K562 (cell line): ENCODE data around the gene LRRC15. TPM values are rescaled to one million over a fixed set of nuclear protein-coding genes. Genes with fewer than 3 reads are reported as not detected.
A peak's percentile ranks its signal among the peaks of the same experiment; 100 is the strongest.

Experiments
- ADNP ChIP-seq: fragments of 200-800 bp; sonication (Bioruptor generic); IDR thresholded peaks from 2 replicates; pipeline ENCODE4 v1.6.1; 2016; ENCODE audit warnings: missing genetic modification characterization, missing compliant biosample characterization
- ARID1B ChIP-seq: fragments of 450-650 bp; IDR thresholded peaks from 2 replicates; pipeline ENCODE4 v1.6.1; 2016; ENCODE audit warnings: antibody characterized with exemption, mild to moderate bottlenecking, inconsistent platforms
- BRCA1 ChIP-seq, 2 experiments: fragments of 450-650 bp in 1 of 2; sonication (generic) in 1 of 2; formaldehyde crosslinking in 1 of 2; IDR thresholded peaks; 2 replicates each; pipeline versions ENCODE4 v1.5.0 to v1.6.1; 2017 to 2020; ENCODE audit warnings: mild to moderate bottlenecking in 1 of 2, missing genetic modification reagents in 1 of 2
- DACH1 ChIP-seq: fragments of 450-650 bp; IDR thresholded peaks from 2 replicates; pipeline ENCODE4 v1.6.1; 2018; ENCODE audit not compliant: partially characterized antibody
- DPF2 ChIP-seq: fragments of 450-650 bp; IDR thresholded peaks from 2 replicates; pipeline ENCODE4 v1.6.1; 2016
- HDAC8 ChIP-seq: fragments of 450-650 bp; IDR thresholded peaks from 2 replicates; pipeline ENCODE4 v1.6.1; 2016; ENCODE audit warnings: mild to moderate bottlenecking, missing genetic modification characterization, moderate library complexity, missing compliant biosample characterization
- HDGF ChIP-seq: fragments of 450-650 bp; IDR thresholded peaks from 2 replicates; pipeline ENCODE4 v1.6.1; 2016
- HNRNPH1 ChIP-seq: fragments of 200-400 bp; formaldehyde crosslinking; optimal IDR thresholded peaks from 2 replicates; pipeline ENCODE3; 2017; ENCODE audit warnings: low read depth, mild to moderate bottlenecking, low read length, moderate library complexity
- HNRNPUL1 ChIP-seq: fragments of 200-400 bp; formaldehyde crosslinking; IDR thresholded peaks from 2 replicates; pipeline ENCODE4 v1.6.1; 2017; ENCODE audit warnings: low read length
- MAFF ChIP-seq: IDR thresholded peaks from 2 replicates; pipeline ENCODE4 v1.6.1; 2012; ENCODE audit warnings: low read length, improper control_type of control experiment
- MAFG ChIP-seq: fragments of 450-650 bp; conservative IDR thresholded peaks from 2 replicates; pipeline ENCODE4 v1.6.1; 2016; ENCODE audit warnings: missing genetic modification characterization, missing compliant biosample characterization
- MAX ChIP-seq: sonication (generic); formaldehyde crosslinking; IDR thresholded peaks from 2 replicates; pipeline ENCODE4 v1.9.0; 2022; ENCODE audit warnings: mild to moderate bottlenecking, missing genetic modification reagents
- MEF2D ChIP-seq: conservative IDR thresholded peaks from 2 replicates; pipeline ENCODE4 v1.6.1; 2016; ENCODE audit warnings: low read depth, missing genetic modification characterization, missing compliant biosample characterization
- MTA1 ChIP-seq: fragments of 450-650 bp; IDR thresholded peaks from 2 replicates; pipeline ENCODE4 v1.6.1; 2017; ENCODE audit warnings: borderline replicate concordance
- NCOA2 ChIP-seq, 2 experiments: fragments of 450-650 bp; IDR thresholded peaks; 2 replicates each; pipeline ENCODE4 v1.6.1; 2018; ENCODE audit warnings: mild to moderate bottlenecking in 2 of 2, moderate library complexity in 1 of 2; ENCODE audit not compliant: partially characterized antibody in 2 of 2
- NR0B1 ChIP-seq: fragments of 450-650 bp; IDR thresholded peaks from one replicate; pipeline ENCODE4 v1.6.1; 2018; ENCODE audit warnings: mild to moderate bottlenecking, moderate library complexity; ENCODE audit not compliant: partially characterized antibody
- TOE1 ChIP-seq, 2 experiments: fragments of 450-650 bp in 1 of 2; sonication (generic) in 1 of 2; formaldehyde crosslinking in 1 of 2; IDR thresholded peaks; 2 replicates each; pipeline versions ENCODE4 v1.7.1 to v1.8.0; 2016 to 2022; ENCODE audit warnings: borderline replicate concordance in 2 of 2, mild to moderate bottlenecking in 2 of 2, antibody characterized with exemption in 1 of 2, inconsistent platforms in 1 of 2, low read depth in 1 of 2, missing genetic modification reagents in 1 of 2, moderate library complexity in 1 of 2
- ZFP1 ChIP-seq: fragments of 450-650 bp; formaldehyde crosslinking; IDR thresholded peaks from 2 replicates; pipeline ENCODE4 v1.4.0; 2020; ENCODE audit warnings: mild to moderate bottlenecking, mixed read lengths
- ZNF347 ChIP-seq: fragments of 450-650 bp; formaldehyde crosslinking; IDR thresholded peaks from 2 replicates; pipeline ENCODE4 v1.4.0; 2020; ENCODE audit warnings: low read depth, mild to moderate bottlenecking, moderate library complexity
- ZNF586 ChIP-seq: fragments of 450-650 bp; formaldehyde crosslinking; conservative IDR thresholded peaks from 2 replicates; pipeline ENCODE4 v1.4.0; 2020; ENCODE audit warnings: mild to moderate bottlenecking, moderate library complexity
- ZNF740 ChIP-seq, 3 experiments: fragments of 200-800 bp in 1 of 3; sonication (Bioruptor generic) in 1 of 3; sonication (generic) in 1 of 3; formaldehyde crosslinking in 1 of 3; IDR thresholded peaks; 2 replicates each; pipeline versions ENCODE4 v1.6.1 to v1.8.0; 2016 to 2022; ENCODE audit warnings: mild to moderate bottlenecking in 2 of 3, missing compliant biosample characterization in 2 of 3, missing genetic modification characterization in 2 of 3, missing genetic modification reagents in 1 of 3
- polyA plus RNA-seq, 8 experiments: library from polyadenylated mRNA; depleted of rRNA in 4 of 8; stranded (reverse) in 5 of 8; unstranded in 3 of 8; fragments of >200 nt; fragmentation: Nextera tagmentation in 2 of 8; fragmentation: Illumina TruSeq in 1 of 8; extraction: Ambion mirVana in 2 of 8; extraction: Trizol in 1 of 8; gene quantifications; 2 replicates each; pipeline versions ENCODE4 v1.2.1 to v1.2.3, GENCODE V29; 2011 to 2014; ENCODE audit warnings: inconsistent platforms in 1 of 8, missing spikeins in 1 of 8
- total RNA-seq, 7 experiments: library from RNA; depleted of rRNA in 6 of 7; stranded (reverse); fragments of >200 nt in 6 of 7; fragmentation: Illumina TruSeq in 2 of 7; extraction: Trizol in 2 of 7; gene quantifications; 2 replicates each; pipeline versions ENCODE4 v1.2.1 to v1.2.3, GENCODE V29; 2011 to 2021; ENCODE audit warnings: low replicate concordance in 1 of 7

Gene LRRC15
- total and polyA plus RNA-seq, 9 of the 15 experiments (the other 6 are each of a cell fraction or from before 2014, with no cell fraction given): not detected

- TF ChIP-seq ZNF740 (CRISPR knock-in tag; IDR thresholded peaks at IDR 0.05) (peak; percentile 74), ZNF740 (tag; IDR thresholded peaks at IDR 0.05) (no peak), ARID1B (peak; percentile 46), HNRNPUL1 (no peak), BRCA1 (IDR thresholded peaks at IDR 0.05) (no peak), BRCA1 (CRISPR knock-in tag; IDR thresholded peaks at IDR 0.05) (0 out of 2 replicates have a peak, but pooled peaks have one; percentile 50), HDAC8 (tag) (no peak), NCOA2 (IDR thresholded peaks at IDR 0.05; ENCODE audit: partially characterized antibody in 2 of 2) (no peak), ZNF586 (no peak), MAX (peak; percentile 23), ZFP1 (CRISPR knock-in tag) (no peak), MAFG (no peak), ZNF347 (CRISPR knock-in tag) (no peak), MTA1 (0 out of 2 replicates have a peak, but pooled peaks have one; percentile 35), MAFF (no peak), DACH1 (peak; percentile 37), HNRNPH1 (no peak), HDGF (0 out of 2 replicates have a peak, but pooled peaks have one; percentile 57), DPF2 (peak; percentile 32; the same call in 1 of the 2 replicates), TOE1 (IDR thresholded peaks at IDR 0.05; ENCODE audit: borderline replicate concordance) (peak; percentile 41; the same call in 1 of the 2 replicates), TOE1 (CRISPR knock-in tag; IDR thresholded peaks at IDR 0.05; ENCODE audit: borderline replicate concordance, low read depth) (peak; percentile 95; the same call in 1 of the 2 replicates), MEF2D (tag) (peak; percentile 59; the same call in 1 of the 2 replicates), NR0B1 (no peak), ADNP (tag) (peak; percentile 92)
Measured at GRCh38 chr3:194327218-194328052, 42.1 kb downstream of the LRRC15 start (continued).
